Small intestine (tissue), 7 donors: ENCODE data around the gene FGF19. TPM values are rescaled to one million over a fixed set of nuclear protein-coding genes. Genes with fewer than 3 reads are reported as not detected.

Experiments used
- DNase-seq, 2 donors: peaks; one replicate each; pipeline versions ENCODE4 v3.0.0 to v3.0.0-alpha.2; 2013
- FAIRE-seq: peaks from 2 replicates; lab custom pipeline; 2012; peaks lifted over from hg19 to GRCh38; lab: Jason Lieb, UNC
- H3K27ac ChIP-seq, 3 donors: one replicate each; pipeline ENCODE4 v1.5.1; 2013; ENCODE audit warnings: low read length in 2 of 3, mild to moderate bottlenecking in 2 of 3, control low read depth in 1 of 3, inconsistent platforms in 1 of 3, low read depth in 1 of 3, moderate library complexity in 1 of 3
- H3K27me3 ChIP-seq, 3 donors: one replicate each; pipeline ENCODE4 v1.6.1; 2013; ENCODE audit warnings: low read length in 3 of 3, inconsistent platforms in 1 of 3; ENCODE audit not compliant: control insufficient read depth in 3 of 3, insufficient read depth in 3 of 3
- H3K36me3 ChIP-seq, 3 donors: one replicate each; pipeline ENCODE4 v1.6.1; 2013; ENCODE audit warnings: low read length in 3 of 3, inconsistent platforms in 1 of 3, low read depth in 1 of 3, mild to moderate bottlenecking in 1 of 3, moderate library complexity in 1 of 3; ENCODE audit not compliant: control insufficient read depth in 3 of 3, insufficient read depth in 2 of 3
- H3K4me1 ChIP-seq, 3 donors: one replicate each; pipeline ENCODE4 v1.6.1; 2013; ENCODE audit warnings: low read length in 2 of 3, inconsistent platforms in 1 of 3, low read depth in 1 of 3, mild to moderate bottlenecking in 1 of 3, moderate library complexity in 1 of 3; ENCODE audit not compliant: control insufficient read depth in 3 of 3, insufficient read depth in 2 of 3
- H3K4me3 ChIP-seq, 3 donors: one replicate each; pipeline ENCODE4 v1.5.1; 2013; ENCODE audit warnings: low read length in 3 of 3, control low read depth in 1 of 3, inconsistent platforms in 1 of 3, low read depth in 1 of 3, mild to moderate bottlenecking in 1 of 3, moderate library complexity in 1 of 3
- H3K9me3 ChIP-seq, 2 donors: one replicate each; pipeline ENCODE4 v1.6.1; 2013; ENCODE audit warnings: low read depth in 1 of 2, low read length in 1 of 2; ENCODE audit not compliant: control insufficient read depth in 2 of 2, insufficient read depth in 1 of 2
- WGBS, 3 donors: extraction: QIAGEN DNeasy Blood & Tissue Kit; methylation state at CpG; one replicate each; pipeline ENCODE4 v1.1.7; 2013; 5-methylcytosine and 5-hydroxymethylcytosine counted together
- polyA plus RNA-seq, 4 donors: library from polyadenylated mRNA; stranded (reverse) in 3 of 4; unstranded in 1 of 4; fragments of 200-250 nt in 3 of 4; fragments of 120-200 nt in 1 of 4; gene quantifications; one replicate each; pipeline versions ENCODE4 v1.2.1 to v1.2.3, GENCODE V29; 2013
- donor health status: healthy with polysubstance abuse.
- donor health status: control.
- donor health status: control.
- donor health status: Bipolar disorder and iron deficiency.
- donor health status: healthy.

FGF19 gene
- polyA plus RNA-seq, 4 donors: 0.37 to 1.7 TPM; not detected in 2

GRCh38 chr11:69715446-69715845, 11.6 kb upstream of the FGF19 start:
- FAIRE-seq: no peak
- no peak overlapping the region for H3K4me3 ChIP-seq
- H3K36me3 ChIP-seq: no peaks in the 10 kb centered on the region
- H3K4me1 ChIP-seq: no peaks in the 10 kb centered on the region
- H3K9me3 ChIP-seq: no peaks in the 10 kb centered on the region
- 82 to 90% (median 84%) methylated on average over 19 of the region's 19 CpGs for WGBS, 3 donors
- H3K27me3 ChIP-seq: peaks cover 2 to 33% (median 14%) of the 10 kb centered on the region in 3 donors
- no peak for DNase-seq
- no peak overlapping the region for H3K27ac ChIP-seq

- Histone ChIP-seq H3K27me3 (peaks cover 2 to 8% (median 4%) of the 10 kb centered on the region in 3 donors), H3K4me1 (peaks cover 0 to 22% (median 0%) of the 10 kb centered on the region in 3 donors), H3K27ac (no peak overlapping the region), H3K4me3 (no peak overlapping the region), H3K36me3 (no peaks in the 10 kb centered on the region), H3K9me3 (no peaks in the 10 kb centered on the region)
- 58 to 68% (median 63%) methylated on average over 28 of the region's 28 CpGs for WGBS, 3 donors
- FAIRE-seq (no peak), DNase-seq (no peak)
Measured at GRCh38 chr11:69711822-69712801, 8.3 kb upstream of the FGF19 start.

GRCh38 chr11:69708736-69709401, 5.0 kb upstream of the FGF19 start:
- Histone ChIP-seq H3K4me1 (peaks cover 0 to 53% (median 3%) of the 10 kb centered on the region in 3 donors), H3K27ac (peak overlapping the region in 1 of 3 donors; percentile 59), H3K9me3 (no peaks in the 10 kb centered on the region), H3K4me3 (no peak overlapping the region), H3K36me3 (no peaks in the 10 kb centered on the region), H3K27me3 (peaks cover 6 to 20% (median 19%) of the 10 kb centered on the region in 3 donors)
- 53 to 62% (median 57%) methylated on average over 15 of the region's 15 CpGs for WGBS, 3 donors
- no peak for FAIRE-seq
- DNase-seq: peak in 1 of 2 donors; percentile 79

GRCh38 chr11:69707176-69707575, 3.4 kb upstream of the FGF19 start:
- FAIRE-seq (no peak), DNase-seq (peak; percentile 27 to 45)
- Histone ChIP-seq H3K36me3 (no peaks in the 10 kb centered on the region), H3K4me3 (no peak overlapping the region), H3K27ac (peak overlapping the region in 1 of 3 donors; percentile 80), H3K9me3 (peaks cover 0 to 4% of the 10 kb centered on the region in 2 donors), H3K4me1 (peaks cover 0 to 62% (median 3%) of the 10 kb centered on the region in 3 donors), H3K27me3 (peaks cover 18 to 35% (median 30%) of the 10 kb centered on the region in 3 donors)
- WGBS, 3 donors: 7 to 28% (median 17%) methylated on average over 7 of the region's 7 CpGs

GRCh38 chr11:69705901-69706787, 2.3 kb upstream of the FGF19 start:
- no peaks in the 10 kb centered on the region for H3K36me3 ChIP-seq
- 33 to 48% (median 37%) methylated on average over 20 of the region's 20 CpGs for WGBS, 3 donors
- peak overlapping the region in 1 of 3 donors; percentile 80 for H3K27ac ChIP-seq
- peak overlapping the region in 1 of 3 donors; percentile 11 for H3K4me3 ChIP-seq
- H3K4me1 ChIP-seq: peaks cover 0 to 70% (median 3%) of the 10 kb centered on the region in 3 donors
- peaks cover 0 to 4% of the 10 kb centered on the region in 2 donors for H3K9me3 ChIP-seq
- FAIRE-seq (no peak), DNase-seq (peak; percentile 49 to 82)
- peaks cover 21 to 44% (median 34%) of the 10 kb centered on the region in 3 donors for H3K27me3 ChIP-seq

GRCh38 chr11:69705351-69705811, 1.6 kb upstream of the FGF19 start:
- Histone ChIP-seq H3K27me3 (peaks cover 21 to 50% (median 34%) of the 10 kb centered on the region in 3 donors), H3K9me3 (peaks cover 0 to 4% of the 10 kb centered on the region in 2 donors), H3K36me3 (no peaks in the 10 kb centered on the region), H3K4me3 (peak overlapping the region in 1 of 3 donors; percentile 11), H3K27ac (peak overlapping the region in 1 of 3 donors; percentile 80), H3K4me1 (peaks cover 0 to 78% (median 3%) of the 10 kb centered on the region in 3 donors)
- FAIRE-seq (no peak), DNase-seq (peak in 1 of 2 donors; percentile 56)
- 6 to 13% (median 9%) methylated on average over 18 of the region's 18 CpGs for WGBS, 3 donors

GRCh38 chr11:69704508-69705253, 859 bp upstream of the FGF19 start:
- Histone ChIP-seq H3K4me3 (peak overlapping the region in 2 of 3 donors; percentile 6 to 22), H3K4me1 (peaks cover 0 to 77% (median 3%) of the 10 kb centered on the region in 3 donors), H3K36me3 (no peaks in the 10 kb centered on the region), H3K9me3 (peaks cover 0 to 4% of the 10 kb centered on the region in 2 donors), H3K27ac (no peak overlapping the region), H3K27me3 (peaks cover 21 to 50% (median 34%) of the 10 kb centered on the region in 3 donors)
- peak in 1 of 2 donors; percentile 68 for DNase-seq
- FAIRE-seq: no peak
- WGBS, 3 donors: 4 to 6% (median 6%) methylated on average over 51 to 63 of the region's 63 CpGs
